MM.1S (cell line): ENCODE data around the gene CPA2.
A peak's percentile ranks its signal among the peaks of the same experiment; 100 is the strongest.
"Not testable (repeated sequence)": the region's sequence is repeated elsewhere in the genome, so short reads cannot be mapped to it uniquely, and the experiment has no call there.

Experiments
- DNase-seq: peaks from one replicate; pipeline ENCODE4 v3.0.0-alpha.2; 2015
- H2AFZ ChIP-seq: fragments of 300-600 bp; sonication (generic); 2 replicates; pipeline ENCODE4 v1.6.0; 2016; ENCODE audit warnings: antibody characterized with exemption, low read length
- H3F3A ChIP-seq: fragments of 300-600 bp; sonication (generic); 2 replicates; pipeline ENCODE4 v1.6.1; 2016; ENCODE audit warnings: mild to moderate bottlenecking, antibody characterized with exemption, low read length, moderate library complexity, mixed read lengths; ENCODE audit not compliant: insufficient read depth
- H3K27ac ChIP-seq: fragments of 300-600 bp; sonication (generic); 2 replicates; pipeline ENCODE4 v1.5.1; 2016; ENCODE audit warnings: mild to moderate bottlenecking, low read length
- H3K27me3 ChIP-seq: fragments of 300-600 bp; sonication (generic); replicated peaks from 2 replicates; pipeline ENCODE4 v1.6.0; 2016; ENCODE audit warnings: low read length; ENCODE audit not compliant: insufficient read depth
- H3K36me3 ChIP-seq: fragments of 300-600 bp; sonication (generic); replicated peaks from 2 replicates; pipeline ENCODE4 v1.6.1; 2016; ENCODE audit warnings: mild to moderate bottlenecking, low read length, mixed read lengths; ENCODE audit not compliant: insufficient read depth
- H3K4me1 ChIP-seq: fragments of 300-600 bp; sonication (generic); 2 replicates; pipeline ENCODE4 v1.6.1; 2016; ENCODE audit warnings: low read length, mixed read lengths
- H3K4me2 ChIP-seq: fragments of 300-600 bp; sonication (generic); 2 replicates; pipeline ENCODE4 v1.6.0; 2016; ENCODE audit warnings: low read depth, low read length
- H3K4me3 ChIP-seq: fragments of 300-600 bp; sonication (generic); 2 replicates; pipeline ENCODE4 v1.5.1; 2016; ENCODE audit warnings: low read length, mixed read lengths
- H3K79me2 ChIP-seq: fragments of 300-600 bp; sonication (generic); 2 replicates; pipeline ENCODE4 v1.6.1; 2016; ENCODE audit warnings: mixed run types, low read length, mixed read lengths
- H3K9ac ChIP-seq: fragments of 300-600 bp; sonication (generic); 2 replicates; pipeline ENCODE4 v1.6.1; 2016; ENCODE audit warnings: low read length, mixed read lengths
- H3K9me2 ChIP-seq: fragments of 300-600 bp; sonication (generic); replicated peaks from 2 replicates; pipeline ENCODE4 v1.6.1; 2016; ENCODE audit warnings: mild to moderate bottlenecking, low read length, mixed read lengths; ENCODE audit not compliant: insufficient read depth
- H3K9me3 ChIP-seq: fragments of 300-600 bp; sonication (generic); replicated peaks from 2 replicates; pipeline ENCODE4 v1.6.1; 2016; ENCODE audit warnings: mild to moderate bottlenecking, low read length, mixed read lengths; ENCODE audit not compliant: insufficient read depth
- H4K20me1 ChIP-seq: fragments of 300-600 bp; sonication (generic); 2 replicates; pipeline ENCODE4 v1.6.1; 2016; ENCODE audit warnings: mild to moderate bottlenecking, low read length, moderate library complexity, mixed read lengths; ENCODE audit not compliant: insufficient read depth
- EZH2 ChIP-seq: fragments of 300-600 bp; sonication (generic); optimal IDR thresholded peaks from 2 replicates; pipeline ENCODE3; 2017; ENCODE audit warnings: low read depth, mild to moderate bottlenecking, antibody characterized with exemption, low read length, mixed read lengths
- EZH2phosphoT487 ChIP-seq: fragments of 300-600 bp; sonication (generic); IDR thresholded peaks from 2 replicates; pipeline ENCODE4 v1.6.1; 2018; ENCODE audit warnings: antibody characterized with exemption, low read length
- TF ChIP-seq, protein P1 (sequence below): fragments of 300-600 bp; sonication (generic); IDR thresholded peaks from 2 replicates; pipeline ENCODE4 v1.5.1; 2016; ENCODE audit warnings: antibody characterized with exemption, low read length, mixed read lengths

Gene CPA2

DNA sequence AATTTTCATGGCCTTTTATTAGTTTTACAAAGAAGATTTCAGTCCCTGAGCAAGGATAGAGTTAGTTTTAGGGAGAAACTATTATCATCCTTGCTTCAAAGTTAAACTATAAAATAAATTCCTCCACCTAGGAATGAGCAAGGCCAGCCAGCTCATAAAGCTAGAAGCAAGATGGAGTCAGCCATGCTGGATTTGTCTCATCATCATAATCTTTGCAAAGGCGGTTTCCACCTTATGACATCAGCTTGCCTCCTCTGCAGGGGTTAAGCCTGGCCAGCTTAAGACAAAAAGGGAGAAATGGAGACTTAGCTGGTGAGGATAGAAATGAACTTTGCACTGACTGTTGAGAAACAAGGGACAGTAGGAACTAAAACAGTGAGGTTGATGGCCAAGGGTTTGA is 40.3 kb upstream of the CPA2 start:
- no peak overlapping the region for H3K4me3 ChIP-seq
- no peak overlapping the region for H3K9ac ChIP-seq
- no peaks in the 10 kb centered on the region for H3K36me3 ChIP-seq
- no peaks in the 10 kb centered on the region for H3K27me3 ChIP-seq
- no peak overlapping the region for H3K4me2 ChIP-seq
- peaks cover 13% of the 10 kb centered on the region for H3F3A ChIP-seq
- no peak overlapping the region for H3K27ac ChIP-seq
- TF ChIP-seq, protein P1, sequence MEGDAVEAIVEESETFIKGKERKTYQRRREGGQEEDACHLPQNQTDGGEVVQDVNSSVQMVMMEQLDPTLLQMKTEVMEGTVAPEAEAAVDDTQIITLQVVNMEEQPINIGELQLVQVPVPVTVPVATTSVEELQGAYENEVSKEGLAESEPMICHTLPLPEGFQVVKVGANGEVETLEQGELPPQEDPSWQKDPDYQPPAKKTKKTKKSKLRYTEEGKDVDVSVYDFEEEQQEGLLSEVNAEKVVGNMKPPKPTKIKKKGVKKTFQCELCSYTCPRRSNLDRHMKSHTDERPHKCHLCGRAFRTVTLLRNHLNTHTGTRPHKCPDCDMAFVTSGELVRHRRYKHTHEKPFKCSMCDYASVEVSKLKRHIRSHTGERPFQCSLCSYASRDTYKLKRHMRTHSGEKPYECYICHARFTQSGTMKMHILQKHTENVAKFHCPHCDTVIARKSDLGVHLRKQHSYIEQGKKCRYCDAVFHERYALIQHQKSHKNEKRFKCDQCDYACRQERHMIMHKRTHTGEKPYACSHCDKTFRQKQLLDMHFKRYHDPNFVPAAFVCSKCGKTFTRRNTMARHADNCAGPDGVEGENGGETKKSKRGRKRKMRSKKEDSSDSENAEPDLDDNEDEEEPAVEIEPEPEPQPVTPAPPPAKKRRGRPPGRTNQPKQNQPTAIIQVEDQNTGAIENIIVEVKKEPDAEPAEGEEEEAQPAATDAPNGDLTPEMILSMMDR: no peak
- no peak for TF ChIP-seq EZH2phosphoT487
- no peak for TF ChIP-seq EZH2
- no peak overlapping the region for H2AFZ ChIP-seq
- no peaks in the 10 kb centered on the region for H4K20me1 ChIP-seq
- H3K9me2 ChIP-seq: no peaks in the 10 kb centered on the region
- H3K4me1 ChIP-seq: peaks cover 22% of the 10 kb centered on the region
- no peak for DNase-seq
- no peaks in the 10 kb centered on the region for H3K79me2 ChIP-seq
- no peaks in the 10 kb centered on the region for H3K9me3 ChIP-seq

DNA sequence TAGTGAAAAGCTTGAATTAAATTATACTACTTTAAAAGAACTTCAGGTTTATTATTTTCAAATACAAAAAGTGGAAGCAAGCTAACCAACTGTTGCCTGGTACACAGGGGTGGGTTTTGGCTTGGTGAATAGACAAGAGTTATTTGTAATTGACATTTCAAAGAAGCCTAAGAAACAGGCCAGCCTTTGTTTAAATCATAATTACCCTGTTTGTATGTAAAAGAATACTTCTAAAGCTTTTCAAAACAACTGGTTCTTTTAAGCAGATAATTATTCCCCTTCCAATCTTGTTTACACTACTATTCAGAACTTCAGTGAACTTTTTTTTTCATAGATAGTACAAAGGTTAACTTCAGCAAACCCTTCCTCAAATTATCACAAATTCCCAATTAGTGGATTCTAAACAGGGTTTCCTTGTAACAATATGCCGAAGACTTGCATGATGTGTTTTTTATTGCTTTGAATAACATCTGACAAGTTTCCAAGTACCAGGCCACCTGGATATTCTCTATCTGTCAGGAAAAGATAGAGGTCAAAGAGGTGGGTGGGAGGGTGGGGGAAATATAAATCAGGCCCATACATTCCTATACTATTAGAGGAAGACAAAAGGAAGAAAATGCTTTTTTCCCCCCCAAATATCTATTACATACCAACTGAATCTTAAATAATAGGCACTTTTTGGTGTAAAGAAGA is 38.6 kb upstream of the CPA2 start:
- peaks cover 10% of the 10 kb centered on the region for H3F3A ChIP-seq
- no peak for TF ChIP-seq EZH2phosphoT487
- TF ChIP-seq, protein P1: no peak
- H3K9ac ChIP-seq: no peak overlapping the region
- no peaks in the 10 kb centered on the region for H3K36me3 ChIP-seq
- no peak overlapping the region for H3K4me3 ChIP-seq
- H3K4me2 ChIP-seq: 0 out of 2 replicates have a peak overlapping the region, but pooled peaks have one; percentile 9
- H3K9me3 ChIP-seq: no peaks in the 10 kb centered on the region
- no peak for DNase-seq
- H2AFZ ChIP-seq: 0 out of 2 replicates have a peak overlapping the region, but pooled peaks have one; percentile 27
- H3K9me2 ChIP-seq: no peaks in the 10 kb centered on the region
- H3K4me1 ChIP-seq: peaks cover 22% of the 10 kb centered on the region
- no peaks in the 10 kb centered on the region for H3K79me2 ChIP-seq
- H4K20me1 ChIP-seq: no peaks in the 10 kb centered on the region
- no peaks in the 10 kb centered on the region for H3K27me3 ChIP-seq
- no peak overlapping the region for H3K27ac ChIP-seq

- H3K9me3 ChIP-seq: no peaks in the 10 kb centered on the region
- no peaks in the 10 kb centered on the region for H4K20me1 ChIP-seq
- no peak overlapping the region for H3K4me3 ChIP-seq
- H3K27ac ChIP-seq: no peak overlapping the region
- no peak overlapping the region for H3K9ac ChIP-seq
- no peaks in the 10 kb centered on the region for H3K9me2 ChIP-seq
- no peaks in the 10 kb centered on the region for H3K36me3 ChIP-seq
- TF ChIP-seq EZH2: no peak
- no peak for TF ChIP-seq EZH2phosphoT487
- TF ChIP-seq, protein P1: no peak
- no peak for DNase-seq
- H3K4me2 ChIP-seq: 0 out of 2 replicates have a peak overlapping the region, but pooled peaks have one; percentile 9
- no peaks in the 10 kb centered on the region for H3K79me2 ChIP-seq
- peaks cover under 1% of the 10 kb centered on the region; the same call in 1 of the 2 replicates for H3F3A ChIP-seq
- H3K27me3 ChIP-seq: no peaks in the 10 kb centered on the region
- H2AFZ ChIP-seq: 0 out of 2 replicates have a peak overlapping the region, but pooled peaks have one; percentile 27
- H3K4me1 ChIP-seq: peaks cover 17% of the 10 kb centered on the region
Observed at GRCh38 chr7:130228840-130229502, 37.7 kb upstream of the CPA2 start.

DNA sequence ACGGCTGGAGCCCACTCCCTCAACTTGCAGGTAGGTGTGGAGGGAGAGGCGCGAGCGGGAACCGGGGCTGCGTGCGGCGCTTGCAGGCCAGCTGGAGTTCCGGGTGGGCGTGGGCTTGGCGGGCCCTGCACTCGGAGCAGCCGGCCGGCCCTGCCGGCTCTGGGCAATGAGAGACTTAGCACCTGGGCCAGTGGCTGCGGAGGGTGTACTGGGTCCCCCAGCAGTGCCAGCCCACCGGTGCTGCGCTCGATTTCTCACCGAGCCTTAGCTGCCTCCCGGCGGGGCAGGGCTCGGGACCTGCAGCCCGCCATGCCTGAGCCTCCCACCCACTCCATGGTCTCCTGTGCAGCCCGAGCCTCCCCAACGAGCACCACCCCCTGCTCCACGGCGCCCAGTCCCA is 36.7 kb upstream of the CPA2 start:
- not testable (repeated sequence) for H3K9me3 ChIP-seq, H3K36me3 ChIP-seq, H3K4me2 ChIP-seq, H4K20me1 ChIP-seq, H3K79me2 ChIP-seq, H3K9me2 ChIP-seq, DNase-seq, H2AFZ ChIP-seq, H3K9ac ChIP-seq, H3K27ac ChIP-seq, H3F3A ChIP-seq, H3K27me3 ChIP-seq, H3K4me3 ChIP-seq
- H3K4me1 ChIP-seq: peaks cover 15% of the 10 kb centered on the region
